Adrenal gland (tissue), 5 donors: ENCODE measurements around the gene METTL16.

Experiments
- POLR2A ChIP-seq, 2 donors: fragments of 450-650 bp; IDR thresholded peaks; one replicate each; pipeline ENCODE4 v1.6.1; 2017; ENCODE audit warnings: antibody characterized with exemption in 2 of 2, mild to moderate bottlenecking in 2 of 2, moderate library complexity in 1 of 2
- TF ChIP-seq, protein P1 (sequence below), 6 experiments: fragments of 450-650 bp in 4 of 6; fragments of 200-600 bp in 2 of 6; sonication (generic) in 1 of 6; IDR thresholded peaks; 1 replicate in 5 of 6; 2 replicates in 1 of 6; pipeline versions ENCODE4 v1.5.1 to v1.8.0; 2016 to 2021; ENCODE audit warnings: antibody characterized with exemption in 6 of 6, mild to moderate bottlenecking in 2 of 6, moderate library complexity in 1 of 6
- donor health status: DM: no; HTN: no; CAD: no.

DNA sequence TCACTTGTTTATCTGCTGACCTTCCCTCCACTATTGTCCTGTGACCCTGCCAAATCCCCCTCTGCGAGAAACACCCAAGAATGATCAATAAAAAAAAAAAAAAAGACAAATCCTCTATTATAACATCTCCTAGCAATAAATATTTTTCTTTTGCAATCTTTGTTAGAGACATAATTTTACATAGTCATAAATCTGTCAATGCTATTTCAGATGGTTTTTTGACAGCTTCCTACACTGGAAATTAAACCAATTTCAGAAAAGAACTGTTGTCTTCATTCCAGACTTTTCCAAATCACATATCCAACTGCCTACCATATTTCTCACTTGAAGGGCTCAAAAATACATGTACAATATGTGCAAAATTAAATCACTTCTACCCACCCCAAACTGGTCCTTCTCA lies 3.7 kb downstream of the METTL16 start:
- TF ChIP-seq, protein P1, sequence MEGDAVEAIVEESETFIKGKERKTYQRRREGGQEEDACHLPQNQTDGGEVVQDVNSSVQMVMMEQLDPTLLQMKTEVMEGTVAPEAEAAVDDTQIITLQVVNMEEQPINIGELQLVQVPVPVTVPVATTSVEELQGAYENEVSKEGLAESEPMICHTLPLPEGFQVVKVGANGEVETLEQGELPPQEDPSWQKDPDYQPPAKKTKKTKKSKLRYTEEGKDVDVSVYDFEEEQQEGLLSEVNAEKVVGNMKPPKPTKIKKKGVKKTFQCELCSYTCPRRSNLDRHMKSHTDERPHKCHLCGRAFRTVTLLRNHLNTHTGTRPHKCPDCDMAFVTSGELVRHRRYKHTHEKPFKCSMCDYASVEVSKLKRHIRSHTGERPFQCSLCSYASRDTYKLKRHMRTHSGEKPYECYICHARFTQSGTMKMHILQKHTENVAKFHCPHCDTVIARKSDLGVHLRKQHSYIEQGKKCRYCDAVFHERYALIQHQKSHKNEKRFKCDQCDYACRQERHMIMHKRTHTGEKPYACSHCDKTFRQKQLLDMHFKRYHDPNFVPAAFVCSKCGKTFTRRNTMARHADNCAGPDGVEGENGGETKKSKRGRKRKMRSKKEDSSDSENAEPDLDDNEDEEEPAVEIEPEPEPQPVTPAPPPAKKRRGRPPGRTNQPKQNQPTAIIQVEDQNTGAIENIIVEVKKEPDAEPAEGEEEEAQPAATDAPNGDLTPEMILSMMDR (IDR thresholded peaks at IDR 0.05): no peak
- TF ChIP-seq POLR2A (IDR thresholded peaks at IDR 0.05): no peak
